ENCODE measurements around the gene TSPAN4.

TSPAN4 gene, protein sequence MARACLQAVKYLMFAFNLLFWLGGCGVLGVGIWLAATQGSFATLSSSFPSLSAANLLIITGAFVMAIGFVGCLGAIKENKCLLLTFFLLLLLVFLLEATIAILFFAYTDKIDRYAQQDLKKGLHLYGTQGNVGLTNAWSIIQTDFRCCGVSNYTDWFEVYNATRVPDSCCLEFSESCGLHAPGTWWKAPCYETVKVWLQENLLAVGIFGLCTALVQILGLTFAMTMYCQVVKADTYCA

DNA sequence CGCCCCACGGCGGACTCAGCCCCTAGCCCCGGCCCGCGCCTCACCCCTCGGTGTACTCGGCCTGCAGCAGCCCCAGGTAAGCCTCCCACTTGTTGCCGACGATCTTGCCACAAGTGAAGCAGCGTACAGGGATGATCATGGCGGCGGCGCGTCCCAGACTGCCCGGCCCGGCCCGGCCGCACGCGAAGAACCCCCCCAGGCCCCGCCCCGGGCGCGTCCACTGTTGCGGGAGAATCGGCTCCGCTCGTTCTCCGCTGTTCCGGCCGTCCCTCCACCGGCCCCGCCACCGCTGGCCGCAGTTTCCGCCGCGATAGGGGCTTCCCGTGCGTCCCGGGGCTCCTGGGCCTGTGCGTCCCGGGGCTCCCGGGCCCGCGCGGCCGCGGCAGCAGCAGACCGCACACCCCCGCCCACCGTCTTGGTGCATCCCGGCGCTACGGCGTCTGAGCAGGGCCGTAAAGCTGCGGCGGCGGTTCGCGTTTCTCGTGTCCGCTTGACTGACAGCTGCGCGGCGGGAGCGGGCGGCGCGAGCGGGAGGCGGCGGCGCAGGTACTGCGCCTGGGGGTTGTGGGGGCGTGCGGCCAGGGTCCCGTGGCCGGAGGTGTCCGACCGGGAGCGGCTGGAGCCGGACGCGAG lies at the start of gene TSPAN4, which contains the start of gene POLR2L:
Gene TSPAN4 (plus strand): TSS at position 483 of the 633 bp plus-strand sequence. CDS start 7,453 bp downstream, outside the sequence.
Gene POLR2L (minus strand): TSS at position 160 of the 633 bp plus-strand sequence. CDS start 21 bp downstream, at position 139.
- FAIRE-seq, result no peak

DNA sequence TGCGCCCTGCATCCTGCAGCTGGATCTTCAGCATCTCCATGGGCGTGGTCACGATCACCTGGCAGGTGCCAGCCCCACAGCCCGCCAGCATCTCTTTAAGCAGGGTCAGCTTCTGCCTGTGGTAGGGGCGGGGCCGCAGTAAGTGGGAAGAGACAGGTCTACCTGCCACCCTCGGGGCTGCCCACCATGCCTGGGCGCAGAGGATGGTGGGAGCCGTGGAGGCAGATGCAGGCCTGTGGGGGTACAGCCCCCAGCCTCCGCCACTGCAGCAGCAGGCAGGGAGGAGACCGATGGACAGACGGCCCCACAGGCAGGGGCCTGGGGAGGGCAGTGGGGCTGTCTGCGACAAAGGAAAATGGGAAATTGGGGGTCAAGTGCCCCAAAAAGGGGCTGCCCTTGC lies 49.8 kb upstream of the TSPAN4 start:
- FAIRE-seq, result no peak

DNA sequence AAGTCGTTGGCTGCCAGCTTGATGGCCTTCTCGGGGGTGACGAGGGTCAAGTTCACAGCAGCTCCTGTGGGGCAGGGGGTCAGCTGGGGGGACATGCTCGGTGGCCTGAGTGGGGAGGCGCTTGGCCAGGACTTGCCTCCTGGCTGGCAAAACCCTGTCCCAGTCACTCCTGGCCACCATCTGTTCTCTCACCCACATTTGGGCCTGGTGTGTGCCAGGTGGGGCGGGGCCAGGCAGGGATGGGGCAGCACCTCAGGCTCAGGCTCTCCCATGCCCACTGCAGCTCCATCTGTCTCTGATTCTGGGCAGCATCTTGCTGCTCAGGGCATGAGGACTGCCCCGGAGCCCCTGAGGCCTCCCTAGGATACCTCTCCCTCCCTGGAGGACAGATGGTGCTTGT lies 49.1 kb upstream of the TSPAN4 start:
- no peak for FAIRE-seq

DNA sequence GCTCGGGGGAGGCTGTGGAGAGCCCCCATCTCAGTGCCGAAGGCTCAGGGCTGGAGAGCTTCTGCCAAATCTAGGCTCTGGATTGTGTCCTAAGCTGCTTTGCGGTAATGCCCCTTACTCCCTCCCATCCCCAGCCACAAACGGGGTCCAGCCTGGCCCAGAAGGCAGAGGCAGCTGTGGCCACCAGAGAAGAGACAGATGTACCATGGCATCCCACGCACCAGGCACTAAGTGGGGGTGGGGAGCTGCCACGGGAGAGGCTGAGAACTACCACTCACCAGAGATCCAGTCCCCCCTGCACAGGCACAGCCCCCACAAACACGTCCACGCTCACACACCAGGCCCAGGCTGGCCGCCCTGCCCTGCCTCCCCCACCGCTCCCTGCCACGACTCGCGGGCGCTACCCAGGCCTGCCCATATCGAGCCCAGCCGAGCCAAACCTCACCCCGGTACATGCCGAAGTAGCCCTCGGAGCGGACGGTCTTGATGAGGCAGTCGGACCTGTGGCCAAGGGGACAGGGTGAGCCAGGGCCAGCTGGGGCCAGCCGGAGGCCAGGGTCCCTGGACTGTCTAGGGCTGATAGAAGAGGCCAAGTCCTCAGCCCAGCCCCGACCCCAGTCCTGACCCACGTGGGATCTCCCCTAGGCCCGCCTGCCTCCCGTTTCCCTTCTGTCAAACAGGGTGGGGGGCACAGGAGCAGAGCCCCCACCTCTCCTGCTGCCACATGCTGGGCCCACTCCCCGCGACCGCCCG lies 48.5 kb upstream of the TSPAN4 start:
- FAIRE-seq, result no peak

DNA sequence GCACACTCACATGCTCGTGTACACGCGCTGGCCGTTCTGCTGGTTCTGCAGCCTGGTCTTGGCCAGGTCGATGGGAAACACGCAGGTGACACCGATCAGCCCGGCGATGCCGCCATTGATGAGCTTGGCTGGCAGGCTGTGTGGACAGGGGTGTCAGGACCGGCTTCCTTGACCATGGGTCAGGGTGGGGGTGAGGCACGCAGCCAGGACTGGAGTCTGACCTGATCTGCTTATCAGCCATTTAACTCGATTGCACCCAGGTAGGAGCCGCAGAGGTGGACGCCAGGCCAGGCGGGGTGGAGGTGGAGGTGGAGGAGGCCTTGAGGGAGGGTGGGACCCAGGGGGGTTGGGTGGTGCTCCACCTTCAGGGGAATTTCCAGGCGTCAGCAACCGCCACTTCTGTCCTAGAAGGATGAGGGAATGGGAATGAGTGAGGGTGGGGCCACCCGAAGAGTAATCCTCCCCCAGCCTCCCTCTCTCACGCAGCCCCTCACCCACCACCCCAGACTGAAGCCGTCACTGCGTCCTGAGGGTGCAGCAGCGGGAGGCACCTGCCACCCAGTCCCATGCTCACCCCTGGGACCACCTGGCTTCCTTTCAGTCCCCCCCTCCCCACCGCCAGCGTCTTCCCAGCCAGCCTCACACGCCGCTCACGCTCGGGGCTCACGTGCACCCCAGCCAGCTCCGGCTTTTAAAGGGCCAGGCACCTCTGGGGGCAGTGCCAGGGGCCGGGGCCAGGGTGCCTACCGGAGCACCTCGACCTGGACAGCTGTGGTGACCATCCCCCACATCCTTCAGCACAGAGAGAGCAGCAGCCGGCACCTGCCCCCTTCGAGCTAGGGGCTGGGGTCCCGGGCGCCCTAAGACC lies 47.7 kb upstream of the TSPAN4 start:
- FAIRE-seq, result no peak

DNA sequence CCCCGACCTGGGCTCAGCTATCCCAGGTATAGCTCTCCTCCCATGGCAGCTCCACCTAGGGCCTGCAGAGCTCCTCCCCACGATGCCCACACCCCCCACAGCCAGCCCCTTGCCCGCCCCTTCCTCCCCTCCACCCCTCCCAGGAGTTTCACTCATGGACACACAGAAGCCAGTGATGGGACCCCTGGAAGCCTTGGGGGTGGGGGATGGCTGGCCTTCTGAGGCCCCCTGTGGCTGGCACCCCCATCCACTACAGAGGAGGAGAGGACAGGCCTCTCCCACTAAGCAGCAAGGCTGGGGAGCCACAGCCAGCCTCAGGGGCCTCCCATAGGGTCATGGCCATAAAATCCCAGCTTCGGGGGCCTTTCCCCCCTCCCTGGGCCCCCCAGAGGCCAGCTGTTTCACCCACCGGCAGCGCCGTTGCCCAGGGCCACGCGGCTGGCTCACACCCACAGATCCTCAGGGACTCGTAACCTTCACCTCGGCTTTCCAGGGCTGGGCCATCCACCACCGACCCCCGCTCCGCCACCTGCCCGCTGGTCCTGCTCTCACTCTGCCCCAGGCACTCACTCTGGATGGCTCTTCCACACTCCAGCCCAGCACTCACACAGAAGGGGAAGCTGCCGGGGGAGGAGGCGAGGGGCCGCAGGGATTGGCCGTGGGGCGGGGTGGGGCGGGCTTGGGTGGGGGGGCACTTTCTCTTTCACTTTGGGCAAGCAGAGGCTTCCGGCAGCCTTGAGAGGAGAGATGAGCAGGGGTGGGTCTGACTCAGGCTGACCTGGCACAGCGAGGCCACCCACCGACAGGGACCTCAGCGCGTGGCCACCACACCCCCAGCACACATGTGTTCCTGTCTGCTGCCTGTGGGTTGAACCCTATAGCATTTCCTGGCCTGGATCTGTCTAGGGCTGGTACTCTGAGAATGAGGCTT lies 46.8 kb upstream of the TSPAN4 start:
- no peak for FAIRE-seq

DNA sequence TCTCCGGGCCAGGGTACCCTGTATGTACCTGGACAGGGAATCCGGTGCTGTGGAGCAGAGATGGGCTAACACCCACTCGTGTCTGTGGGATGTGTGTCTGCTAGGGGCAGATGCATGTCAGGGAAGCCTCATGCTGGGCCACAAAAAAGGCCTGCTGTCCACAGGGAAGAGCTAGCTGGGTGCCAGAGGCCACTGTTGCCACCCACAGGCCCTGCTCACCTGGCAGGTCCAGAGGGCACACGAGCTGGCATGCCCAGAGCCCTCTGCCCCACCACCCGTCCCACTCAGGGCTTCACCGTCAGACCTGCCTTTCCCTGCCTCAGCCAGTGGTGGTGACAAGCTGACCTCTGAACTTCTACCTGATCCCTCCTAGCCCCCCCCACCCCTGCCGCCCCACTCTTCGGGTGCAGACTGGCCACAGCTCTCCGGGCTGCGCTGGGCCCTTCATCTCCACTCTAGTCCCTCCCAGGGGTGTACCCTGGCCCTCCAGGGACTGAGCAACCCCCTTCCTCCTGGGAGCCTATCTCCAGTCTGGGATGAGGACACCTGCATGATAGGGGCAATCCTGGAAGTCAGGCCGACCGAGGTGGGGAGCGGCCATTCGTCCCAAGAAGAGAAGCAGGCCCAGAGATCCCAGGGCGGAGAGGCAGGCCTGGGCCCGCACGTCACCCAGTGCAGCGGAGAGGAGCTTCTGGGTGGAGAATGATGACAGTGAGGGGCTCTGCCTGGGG lies 45.9 kb upstream of the TSPAN4 start:
- FAIRE-seq, result no peak

DNA sequence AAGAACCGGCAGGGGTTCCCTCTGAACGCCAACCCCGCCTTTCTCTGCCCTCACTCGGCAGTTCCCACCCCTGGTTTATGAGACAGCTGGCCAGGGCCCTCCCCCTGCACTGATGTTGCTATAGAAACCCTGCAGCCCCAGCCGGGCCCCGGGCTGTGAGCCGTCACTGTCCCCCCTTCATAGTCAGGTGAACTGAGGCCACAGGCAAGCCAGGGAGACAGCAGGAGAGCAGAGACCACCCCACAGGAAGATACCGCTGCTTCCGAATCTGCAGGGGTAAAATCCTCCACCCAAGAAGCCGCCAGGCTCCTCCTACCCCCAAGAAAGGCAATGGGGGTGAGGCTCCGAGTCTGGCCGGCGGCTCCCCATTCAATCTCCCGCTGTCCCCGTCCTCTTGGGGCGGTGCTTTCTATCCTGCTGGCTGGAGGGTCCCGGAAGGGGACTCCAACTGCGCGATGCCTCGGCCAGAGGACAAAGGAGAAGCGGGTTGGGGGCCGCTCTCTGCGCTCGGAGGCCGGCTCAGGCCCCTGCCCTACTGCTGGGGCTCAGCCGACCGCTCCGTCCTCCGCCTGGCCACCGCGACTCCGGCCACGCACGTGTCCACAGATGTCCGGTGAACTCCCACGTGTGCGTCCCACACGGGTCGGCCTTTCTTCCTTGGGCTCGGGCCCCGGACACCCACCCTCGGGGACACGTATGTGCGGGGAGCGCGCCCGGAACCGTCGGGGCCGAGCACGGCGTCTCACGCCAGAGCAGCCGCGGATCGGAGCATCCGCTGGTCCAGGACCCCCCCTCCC lies 45.2 kb upstream of the TSPAN4 start:
- no peak for FAIRE-seq

DNA sequence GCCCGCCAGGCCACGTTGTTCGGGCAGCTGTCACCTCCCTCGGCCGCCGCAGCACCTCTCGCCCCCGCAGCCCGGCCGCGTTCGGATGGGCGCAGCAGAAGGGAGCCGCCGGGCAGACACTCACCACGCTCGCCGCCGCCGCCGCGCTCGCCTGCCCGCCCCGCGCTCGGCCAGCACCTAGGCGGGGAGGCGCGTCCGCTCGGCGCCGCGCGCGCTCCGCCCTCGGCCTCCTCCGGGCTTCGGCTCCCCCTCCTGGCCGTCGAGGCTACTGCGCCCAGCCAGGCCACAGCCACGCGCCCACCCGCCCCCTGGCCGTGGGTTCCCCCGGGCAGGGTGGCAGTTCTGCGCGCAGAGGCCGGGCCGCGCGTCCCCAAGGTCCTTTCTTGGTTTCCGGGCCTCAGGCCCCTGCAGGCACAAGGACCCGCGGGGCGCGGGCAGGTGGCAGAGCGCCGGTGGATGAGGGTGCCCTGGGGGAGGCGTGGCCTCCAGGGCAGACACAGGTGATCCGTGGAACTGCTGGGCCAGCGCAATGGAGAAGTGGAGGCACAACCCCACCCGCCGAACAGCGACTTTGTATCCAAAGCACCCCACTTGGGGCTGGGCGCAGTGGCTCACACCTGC lies 44.4 kb upstream of the TSPAN4 start, which contains the start of gene SLC25A22:
Gene SLC25A22 (minus strand): TSS at position 189 of the 621 bp plus-strand sequence. CDS start 3,275 bp downstream, outside the sequence.
- FAIRE-seq, result no peak

DNA sequence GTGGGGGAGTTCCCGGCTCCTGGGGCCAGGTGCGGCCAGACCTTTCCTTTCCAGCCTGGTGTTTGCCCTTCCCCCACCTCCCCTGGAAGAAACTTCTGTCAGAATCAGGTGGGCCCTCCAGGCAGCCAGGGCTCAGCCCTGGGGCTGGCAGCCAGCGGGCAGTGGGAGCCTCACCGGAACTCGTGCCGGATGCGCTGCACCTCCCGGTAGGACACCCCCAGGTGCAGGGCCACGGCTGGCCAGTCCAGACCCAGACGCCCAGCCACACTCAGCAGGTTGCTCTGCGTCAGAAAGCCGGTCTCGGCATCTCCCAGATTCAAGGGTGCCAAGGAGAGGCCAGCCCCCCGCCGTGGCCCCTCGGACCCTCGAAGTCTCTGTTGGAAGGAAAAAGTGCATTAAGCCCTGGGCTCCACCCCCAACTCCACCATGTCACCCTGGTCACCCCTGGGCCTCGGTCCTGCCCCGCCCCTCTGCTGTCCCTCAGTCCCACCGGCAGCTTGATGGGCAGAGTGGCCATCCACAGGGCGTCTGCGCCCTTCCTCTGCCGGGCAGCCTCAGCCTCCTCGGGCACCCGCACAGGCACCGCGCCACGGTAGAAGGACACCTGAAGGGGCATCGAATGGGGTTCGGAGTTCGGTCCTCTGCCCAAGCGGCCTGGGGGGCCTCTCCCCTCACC lies 42.9 kb upstream of the TSPAN4 start:
- no peak for FAIRE-seq

DNA sequence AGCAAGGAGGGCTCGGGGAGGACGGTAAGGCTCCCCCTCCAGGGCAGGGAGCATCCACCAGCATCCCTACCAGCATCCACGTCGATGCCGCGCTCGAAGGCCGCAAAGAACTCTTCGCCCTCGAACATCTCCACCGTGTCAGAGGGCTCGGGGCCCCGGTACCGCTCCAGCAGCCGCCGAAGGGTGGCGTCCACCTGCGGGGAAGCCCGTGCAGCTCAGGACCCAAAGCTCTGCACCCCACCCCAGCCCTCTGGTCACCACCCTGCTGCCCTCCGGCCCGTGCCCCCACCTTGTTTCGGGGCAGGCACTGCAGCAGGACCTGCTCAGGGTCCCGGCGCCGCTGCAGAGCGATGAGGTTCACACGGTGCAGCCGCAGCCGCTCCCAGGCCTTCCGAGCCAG lies 42.2 kb upstream of the TSPAN4 start:
- FAIRE-seq, result no peak

DNA sequence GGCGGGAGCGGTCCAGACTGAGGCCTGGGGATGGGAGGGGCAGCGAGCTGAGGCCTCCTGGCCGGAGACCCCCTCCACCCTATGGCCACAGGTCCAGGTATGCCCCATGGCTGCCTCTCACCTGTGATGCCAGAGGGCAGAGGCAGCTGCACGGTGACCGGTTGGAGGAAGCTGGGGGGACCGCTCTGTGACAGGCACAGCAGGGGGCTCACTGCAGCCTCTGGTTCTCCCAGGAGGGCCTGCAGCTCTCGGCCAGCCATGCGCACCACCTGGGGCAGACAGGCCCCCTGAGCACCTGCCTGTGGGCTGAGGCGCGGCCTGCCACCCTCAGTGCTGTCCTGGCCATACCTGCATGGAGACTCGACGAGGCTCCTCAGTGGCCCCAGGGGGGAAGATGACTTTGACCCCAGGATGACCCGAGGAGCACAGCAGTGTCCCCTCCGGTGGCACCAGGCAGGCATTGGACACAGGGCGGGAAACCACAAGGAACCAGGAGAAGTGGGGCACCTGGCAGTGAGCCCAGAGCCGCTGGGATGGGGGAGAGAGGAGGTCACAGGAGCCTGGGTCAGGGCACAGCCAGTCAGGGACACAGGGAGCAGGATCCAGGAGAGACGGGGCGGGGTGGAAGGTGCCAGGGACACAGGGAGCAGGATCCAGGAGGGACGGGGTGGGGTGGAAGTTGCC lies 41.4 kb upstream of the TSPAN4 start:
- no peak for FAIRE-seq

DNA sequence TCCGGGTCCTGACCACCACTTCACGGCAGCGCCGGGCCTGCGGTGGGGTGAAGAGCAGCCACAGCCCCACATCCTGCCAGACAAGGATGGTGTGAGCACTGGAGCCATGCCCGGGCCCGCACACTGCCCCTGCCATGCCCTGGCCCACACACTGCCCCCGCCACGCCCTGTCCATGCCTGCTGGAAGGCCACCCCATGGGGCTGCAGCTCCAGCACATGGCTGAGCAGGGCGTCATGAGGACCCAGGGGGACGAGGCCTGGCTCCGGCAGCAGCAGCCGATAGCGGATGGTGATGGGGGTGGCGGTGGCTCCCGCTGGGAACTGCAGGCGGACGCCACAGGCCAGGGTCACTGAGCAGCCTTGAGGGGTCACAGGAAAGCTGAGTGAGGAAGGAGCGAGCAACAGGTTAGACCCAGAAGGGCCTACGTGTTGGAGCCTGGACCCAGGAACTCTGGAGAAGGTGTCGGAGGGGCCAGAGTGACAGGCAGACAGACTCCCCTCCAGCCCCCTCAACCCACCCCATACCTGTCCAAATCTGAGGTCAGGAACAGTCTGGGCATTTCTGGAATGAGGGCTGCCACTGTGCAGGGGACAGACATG lies 40.5 kb upstream of the TSPAN4 start:
- FAIRE-seq, result no peak

DNA sequence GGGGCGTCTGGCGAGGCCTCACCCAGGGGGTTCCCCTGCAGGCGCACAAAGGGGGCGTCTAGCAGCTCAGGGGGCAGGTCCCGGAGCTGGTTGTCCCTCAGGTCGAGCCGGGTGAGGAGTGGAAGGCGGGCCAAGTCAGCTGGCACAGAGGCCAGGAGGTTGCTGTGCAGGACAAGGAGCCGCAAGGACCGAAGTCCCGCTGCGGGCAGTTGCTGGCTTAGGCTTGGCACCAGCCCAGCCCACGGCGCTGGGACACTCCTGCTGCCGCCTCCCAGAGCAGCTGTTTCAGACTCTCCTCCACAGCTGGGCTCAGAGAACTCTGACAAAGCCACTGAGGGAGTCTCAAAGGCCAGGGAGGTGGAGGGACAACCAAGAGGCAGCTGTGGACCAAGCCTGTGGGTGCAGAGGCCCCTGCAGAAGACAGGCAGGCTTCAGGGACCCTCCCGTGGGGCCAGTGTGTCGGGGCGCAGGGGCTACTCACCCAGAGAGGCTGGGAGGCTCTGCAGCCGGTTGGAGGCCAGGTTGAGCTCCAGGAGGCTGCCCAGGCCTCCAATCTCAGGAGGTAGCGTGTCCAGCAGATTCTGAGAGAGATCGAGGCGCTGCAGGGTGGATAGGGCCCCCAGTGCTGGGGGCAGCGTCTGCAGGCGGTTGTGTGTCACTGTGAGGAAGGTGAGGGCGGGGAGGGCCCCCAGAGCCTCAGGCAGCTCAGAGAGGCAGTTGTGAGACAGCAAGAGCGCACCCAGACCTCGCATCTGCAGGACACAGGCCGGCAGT lies 39.8 kb upstream of the TSPAN4 start:
- FAIRE-seq, result no peak

DNA sequence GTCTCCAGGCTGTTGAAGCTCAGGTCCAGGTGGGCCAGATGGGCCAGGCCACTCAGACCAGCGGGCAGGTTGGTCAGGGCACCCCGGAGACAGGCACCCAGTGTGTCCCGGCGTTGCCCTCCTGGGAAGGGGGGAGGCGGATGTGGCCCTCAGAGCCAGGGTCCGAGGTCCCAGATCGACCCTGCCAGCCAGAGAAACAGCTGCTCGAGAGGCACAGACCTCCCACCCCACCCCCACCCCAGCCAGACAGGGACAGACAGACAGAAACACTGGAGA lies 39.2 kb upstream of the TSPAN4 start:
- FAIRE-seq, result no peak

DNA sequence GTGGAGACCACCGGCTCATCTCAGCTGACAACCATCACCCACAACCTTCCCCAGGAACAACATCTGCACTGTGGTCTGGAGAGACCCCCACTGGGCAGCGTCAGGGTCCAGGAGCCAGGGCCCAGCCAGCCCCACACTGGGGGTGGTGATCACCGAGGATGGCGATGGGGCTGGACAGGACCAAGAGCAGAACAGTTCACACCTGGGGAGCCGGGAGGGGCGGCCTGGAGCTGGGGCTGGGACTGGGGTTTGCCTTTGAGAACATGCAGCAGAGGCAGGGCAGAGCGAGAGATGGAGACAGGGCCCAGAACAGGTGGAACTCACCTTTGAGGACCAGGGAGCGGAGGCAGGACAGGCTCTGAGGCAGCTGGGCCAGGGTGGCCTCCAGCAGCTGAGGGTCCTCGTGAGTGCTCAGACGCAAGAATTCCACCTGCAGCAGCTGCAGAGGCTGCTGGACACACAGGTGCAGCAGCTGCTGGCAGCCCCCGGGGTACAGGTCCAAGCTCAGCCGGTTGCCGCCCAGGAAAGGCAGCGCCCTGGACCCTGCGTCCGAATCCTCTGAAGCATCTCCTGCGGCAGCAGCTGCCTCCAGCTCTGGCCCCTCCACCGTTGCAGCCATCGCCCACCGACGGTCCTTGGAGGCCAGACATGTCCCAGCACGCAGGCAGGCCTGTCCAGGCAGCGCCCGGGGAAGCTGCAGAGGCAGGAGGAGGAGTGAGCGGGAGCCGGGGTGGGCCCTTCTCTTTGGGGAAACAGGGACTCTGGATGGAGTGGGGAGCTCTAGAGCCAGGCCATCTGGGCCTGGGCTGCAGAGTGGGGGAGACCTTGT lies 38.7 kb upstream of the TSPAN4 start:
- no peak for FAIRE-seq

DNA sequence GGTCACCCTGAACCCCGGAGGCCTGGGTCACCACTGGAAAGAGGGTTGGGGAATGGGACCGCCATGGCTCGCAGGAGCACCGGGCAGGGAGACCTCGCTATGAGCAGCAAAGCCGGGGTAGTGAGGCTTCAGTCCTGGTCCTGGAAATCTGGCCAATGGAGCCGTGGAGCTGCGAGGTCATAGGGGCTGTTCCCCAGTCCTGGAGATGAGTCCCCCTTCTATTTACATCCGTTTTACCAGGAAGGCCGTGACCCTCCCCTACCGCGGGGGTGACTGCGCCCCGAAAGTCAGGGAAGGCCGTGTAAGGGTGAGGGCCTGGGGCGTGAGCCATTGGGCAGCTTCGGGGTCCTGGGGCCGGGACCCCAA lies 38.1 kb upstream of the TSPAN4 start:
- FAIRE-seq, result no peak
